ENCODE measurements around the gene EHBP1. TPM values are rescaled to one million over a fixed set of nuclear protein-coding genes. Genes with fewer than 3 reads are reported as not detected.

The EHBP1 gene
- total RNA-seq, 4 donors from 2014 or later, result 52.6 to 167 (median 135) TPM

- intact Hi-C loops (cut with DNase I; ENCODE audit: low total_unique reads), result no loop called here
- H3K4me1 ChIP-seq, result peaks cover 0 to 30% of the 10 kb centered on the region in 2 donors
- H3K4me3 ChIP-seq, result no peak overlapping the region
- H3K9me3 ChIP-seq, result no peaks in the 10 kb centered on the region
- no peak for DNase-seq
- H3K27ac ChIP-seq, result peak overlapping the region; percentile 80 to 85
- no peaks in the 10 kb centered on the region for H3K27me3 ChIP-seq
- H3K36me3 ChIP-seq, result no peaks in the 10 kb centered on the region
- TF ChIP-seq CTCF (IDR thresholded peaks at IDR 0.05) (no peak), POLR2A (IDR thresholded peaks at IDR 0.05) (no peak)
These were observed 40.1 kb upstream of the EHBP1 start for GRCh38 chr2:62665446-62665845.

- peaks cover 0 to 15% of the 10 kb centered on the region in 2 donors for H3K4me1 ChIP-seq
- DNase-seq, result no peak
- TF ChIP-seq CTCF (IDR thresholded peaks at IDR 0.05) (no peak), POLR2A (IDR thresholded peaks at IDR 0.05) (no peak)
These were observed 36.3 kb upstream of the EHBP1 start for GRCh38 chr2:62669180-62669579.

GRCh38 chr2:62672601-62673000 is 32.9 kb upstream of the EHBP1 start:
- DNase-seq, result no peak
- Histone ChIP-seq H3K36me3 (no peaks in the 10 kb centered on the region), H3K4me3 (no peak overlapping the region), H3K4me1 (no peaks in the 10 kb centered on the region), H3K27ac (peak overlapping the region; percentile 36 to 42), H3K27me3 (no peaks in the 10 kb centered on the region), H3K9me3 (no peaks in the 10 kb centered on the region)
- TF ChIP-seq CTCF (IDR thresholded peaks at IDR 0.05), result no peak
- no peak for TF ChIP-seq POLR2A (IDR thresholded peaks at IDR 0.05)
- intact Hi-C loops (cut with DNase I; ENCODE audit: low total_unique reads), result no loop called here

More at GRCh38 chr2:62669180-62669579, 36.3 kb upstream of the EHBP1 start:
- Histone ChIP-seq H3K27ac (no peak overlapping the region), H3K4me3 (no peak overlapping the region), H3K36me3 (no peaks in the 10 kb centered on the region), H3K9me3 (no peaks in the 10 kb centered on the region), H3K27me3 (no peaks in the 10 kb centered on the region)
- intact Hi-C loops (cut with DNase I; ENCODE audit: low total_unique reads), result no loop called here

GRCh38 chr2:62675062-62675461 is 30.5 kb upstream of the EHBP1 start:
- intact Hi-C loops (cut with DNase I; ENCODE audit: low total_unique reads), result no loop called here

GRCh38 chr2:62685256-62685655 is 20.3 kb upstream of the EHBP1 start:
- Histone ChIP-seq H3K9me3 (no peaks in the 10 kb centered on the region), H3K36me3 (no peaks in the 10 kb centered on the region), H3K27ac (no peak overlapping the region), H3K27me3 (no peaks in the 10 kb centered on the region), H3K4me3 (no peak overlapping the region), H3K4me1 (no peaks in the 10 kb centered on the region)
- no peak for DNase-seq
- intact Hi-C loops (cut with DNase I; ENCODE audit: low total_unique reads), result no loop called here
- TF ChIP-seq CTCF (IDR thresholded peaks at IDR 0.05), result no peak
- no peak for TF ChIP-seq POLR2A (IDR thresholded peaks at IDR 0.05)

More at GRCh38 chr2:62675062-62675461, 30.5 kb upstream of the EHBP1 start:
- TF ChIP-seq POLR2A (IDR thresholded peaks at IDR 0.05) (no peak), CTCF (IDR thresholded peaks at IDR 0.05) (no peak)
- H3K9me3 ChIP-seq, result no peaks in the 10 kb centered on the region
- H3K27me3 ChIP-seq, result no peaks in the 10 kb centered on the region
- H3K27ac ChIP-seq, result no peak overlapping the region
- no peak for DNase-seq
- H3K36me3 ChIP-seq, result no peaks in the 10 kb centered on the region
- H3K4me3 ChIP-seq, result no peak overlapping the region
- H3K4me1 ChIP-seq, result no peaks in the 10 kb centered on the region

All from uterus (tissue), 4 donors.